ENCODE measurements around the gene SEM1. TPM values are rescaled to one million over a fixed set of nuclear protein-coding genes. Genes with fewer than 3 reads are reported as not detected.

The SEM1 gene
- total and polyA plus RNA-seq, 9 of the 15 experiments (the other 6 are each of a cell fraction or from before 2014, with no cell fraction given) = 74.7 to 938 (median 454) TPM

GRCh38 chr7:96654630-96655188 is 54.9 kb downstream of the SEM1 start:
- intact Hi-C loops (cut with micrococcal nuclease) = no loop called here
- no peak for DNase-seq (ENCODE audit: extremely low read depth in 1 of 4, low spot score in 3 of 4)
- no peaks in the 10 kb centered on the region; a peak in 1 of 5 replicates for H3K27me3 ChIP-seq (ENCODE audit: control insufficient read depth in 2 of 2, insufficient read depth in 2 of 2, low read length in 2 of 2)
- BruUV-seq (replicated peaks) = no TSS peak
- H3K4me1 ChIP-seq (replicated peaks in 1 of 2; ENCODE audit: control insufficient read depth in 2 of 2, insufficient read depth in 2 of 2, low read length in 2 of 2) = no peaks in the 10 kb centered on the region
- H3K4me2 ChIP-seq (ENCODE audit: insufficient read depth, low read length) = no peak overlapping the region
- CTCF ChIA-PET (ENCODE audit: low intra/inter-chr PET ratio) = interaction anchor here (0.7 kb wide), 1 partner anchor 146 kb away, joined by 5 read pairs; no protein-coding TSS in a partner anchor
- H4K20me1 ChIP-seq (replicated peaks; ENCODE audit: control insufficient read depth, insufficient read depth, low read length) = no peaks in the 10 kb centered on the region
- POLR2A ChIA-PET = interaction anchor here (1.0 kb wide), 1 partner anchor 14 kb away, joined by 4 read pairs; no protein-coding TSS in a partner anchor
- no peak overlapping the region for H2AFZ ChIP-seq (ENCODE audit: low read depth, low read length)
- in situ Hi-C loops (cut with MboI) = no loop called here
- WGBS (ENCODE audit: insufficient coverage, low coverage, missing lambda C conversion rate) = 2% methylated on average over 4 of the region's 4 CpGs
- H3K79me2 ChIP-seq (ENCODE audit: control insufficient read depth, insufficient read depth, low read length) = no peaks in the 10 kb centered on the region
- H3K4me3 ChIP-seq = no peak overlapping the region
- no peak overlapping the region for H3K27ac ChIP-seq (ENCODE audit: extremely low read depth, low read depth, low read length)
- FAIRE-seq = no peak
- no peaks in the 10 kb centered on the region for H3K9me1 ChIP-seq (ENCODE audit: control insufficient read depth, insufficient read depth, low read length)
- no peak overlapping the region for H3K9ac ChIP-seq (ENCODE audit: insufficient read depth in 1 of 2, low read depth in 2 of 2, low read length in 2 of 2)
- H3K36me3 ChIP-seq (ENCODE audit: control insufficient read depth, insufficient read depth, low read length) = no peaks in the 10 kb centered on the region
- no peak for ATAC-seq
- H3K9me3 ChIP-seq (replicated peaks; ENCODE audit: control insufficient read depth, insufficient read depth, low read depth, low read length) = no peaks in the 10 kb centered on the region
- no peak for TF ChIP-seq GABPB1 (CRISPR knock-in tag; IDR thresholded peaks at IDR 0.05)
- no peak for TF ChIP-seq NFIC (IDR thresholded peaks at IDR 0.05)
- TF ChIP-seq CHD2 (IDR thresholded peaks at IDR 0.05; ENCODE audit: low read depth, low read length) = no peak
- no peak for TF ChIP-seq PATZ1 (CRISPR knock-in tag; IDR thresholded peaks at IDR 0.05; ENCODE audit: borderline replicate concordance)
- no peak for TF ChIP-seq AFF1 (IDR thresholded peaks at IDR 0.05; ENCODE audit: low read depth in 1 of 2, partially characterized antibody in 2 of 2)
- no peak for TF ChIP-seq NFIX (CRISPR knock-in tag; IDR thresholded peaks at IDR 0.05; ENCODE audit: low read depth)
- TF ChIP-seq HLTF (IDR thresholded peaks at IDR 0.05) = no peak
- TF ChIP-seq ZNF280A (IDR thresholded peaks at IDR 0.05; ENCODE audit: low read depth, partially characterized antibody) = no peak
- TF ChIP-seq CBX5 (IDR thresholded peaks at IDR 0.05; ENCODE audit: borderline replicate concordance, low read depth) = no peak
- no peak for TF ChIP-seq KLF13 (tag; IDR thresholded peaks at IDR 0.05; ENCODE audit: borderline replicate concordance, low read depth)
- TF ChIP-seq PBX2 (CRISPR knock-in tag; IDR thresholded peaks at IDR 0.05; ENCODE audit: low read depth) = no peak
- TF ChIP-seq PBX2 (tag; conservative IDR thresholded peaks at IDR 0.05; ENCODE audit: low read depth) = peak; percentile 73
